ENCODE results near the gene RAB17.

DNA sequence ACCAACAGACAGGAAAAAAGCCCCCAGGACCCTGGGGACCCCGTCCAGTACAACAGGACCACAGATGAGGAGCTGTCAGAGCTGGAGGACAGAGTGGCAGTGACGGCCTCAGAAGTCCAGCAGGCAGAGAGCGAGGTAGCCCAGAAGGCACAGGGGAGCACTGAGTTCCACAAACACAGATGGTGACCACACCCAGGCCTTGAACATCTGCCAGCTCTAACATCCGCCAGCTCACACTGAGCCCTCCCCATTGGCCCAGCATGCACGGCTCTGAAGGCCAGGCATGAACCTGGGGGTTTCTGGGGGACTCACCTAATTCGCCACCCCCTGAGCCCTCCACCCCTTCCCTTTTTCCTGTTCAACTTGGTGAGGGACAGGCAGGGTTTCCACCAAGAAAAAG, 49.7 kb downstream of the RAB17 start:
- TF ChIP-seq CEBPB (IDR thresholded peaks at IDR 0.05; ENCODE audit: low read depth, low read length) = no peak
- no peak for TF ChIP-seq CTCF (conservative IDR thresholded peaks at IDR 0.05; ENCODE audit: low read depth, low read length)
- TF ChIP-seq NFE2L2 (IDR thresholded peaks at IDR 0.05; ENCODE audit: low read depth, low read length) = no peak

Data from IMR-90 (cell line).